OCI-LY7 (cell line): ENCODE data around the gene FMN2. TPM values are rescaled to one million over a fixed set of nuclear protein-coding genes. Genes with fewer than 3 reads are reported as not detected.

Experiments used
- BruUV-seq: library from RNA; stranded (reverse); fragments of 400-500 nt; replicated peaks from 2 replicates; lab custom pipeline; 2021; lab: Mats Ljungman, UMichigan
- CTCF ChIA-PET: fragments of 300-600 bp; sonication (Branson Sonifier 250); formaldehyde crosslinking; loops from one replicate; lab custom pipeline; 2022; ENCODE audit warnings: antibody characterized with exemption; ENCODE audit not compliant: unreplicated experiment; lab: Charles Lee
- POLR2A ChIA-PET: fragments of 300-600 bp; sonication (Branson Sonifier 250); formaldehyde crosslinking; loops from one replicate; lab custom pipeline; 2022; ENCODE audit warnings: antibody characterized with exemption; lab: Charles Lee
- DNase-seq: peaks from one replicate; pipeline ENCODE4 v3.0.0-alpha.2; 2015; ENCODE audit warnings: low spot score
- H2AFZ ChIP-seq: fragments of 200-600 bp; sonication (generic), shearing (Covaris generic); 2 replicates; pipeline ENCODE4 v1.6.1; 2014; ENCODE audit warnings: mild to moderate bottlenecking, antibody characterized with exemption, low read length, moderate library complexity
- H3K27ac ChIP-seq: fragments of 200-600 bp; sonication (generic); 2 replicates; pipeline ENCODE4 v1.5.1; 2014; ENCODE audit warnings: mixed run types, low read depth, mild to moderate bottlenecking, moderate library complexity, low read length, inconsistent platforms; ENCODE audit not compliant: poor library complexity, severe bottlenecking
- H3K36me3 ChIP-seq: fragments of 200-600 bp; sonication (generic); 2 replicates; pipeline ENCODE4 v1.6.1; 2014; ENCODE audit warnings: mild to moderate bottlenecking, antibody characterized with exemption, low read length, moderate library complexity, mixed read lengths; ENCODE audit not compliant: insufficient read depth
- H3K4me1 ChIP-seq: fragments of 200-600 bp; sonication (generic); 2 replicates; pipeline ENCODE4 v1.5.1; 2014; ENCODE audit warnings: mild to moderate bottlenecking, low read length; ENCODE audit not compliant: insufficient read depth, poor library complexity, severe bottlenecking
- H3K4me2 ChIP-seq: fragments of 200-600 bp; sonication (generic); 2 replicates; pipeline ENCODE4 v1.6.1; 2014; ENCODE audit warnings: mild to moderate bottlenecking, low read length
- H3K4me3 ChIP-seq: fragments of 200-600 bp; sonication (generic); 2 replicates; pipeline ENCODE4 v1.5.1; 2014; ENCODE audit warnings: mild to moderate bottlenecking, low read depth, low read length; ENCODE audit not compliant: poor library complexity, severe bottlenecking
- H3K79me2 ChIP-seq: fragments of 200-600 bp; sonication (generic); 2 replicates; pipeline ENCODE4 v1.6.1; 2016; ENCODE audit warnings: low read depth, mild to moderate bottlenecking, low read length, moderate library complexity, mixed read lengths; ENCODE audit not compliant: insufficient read depth
- H3K9me2 ChIP-seq: fragments of 200-600 bp; sonication (generic); 2 replicates; pipeline ENCODE4 v1.6.1; 2016; ENCODE audit warnings: mild to moderate bottlenecking, low read length, mixed read lengths; ENCODE audit not compliant: insufficient read depth
- H3K9me3 ChIP-seq: fragments of 200-600 bp; sonication (generic); 2 replicates; pipeline ENCODE4 v1.6.1; 2014; ENCODE audit warnings: mild to moderate bottlenecking, mixed run types, low read length, mixed read lengths
- H4K20me1 ChIP-seq: fragments of 200-600 bp; sonication (generic); 2 replicates; pipeline ENCODE4 v1.6.1; 2014; ENCODE audit warnings: mild to moderate bottlenecking, antibody characterized with exemption, low read length, moderate library complexity, mixed read lengths; ENCODE audit not compliant: insufficient read depth
- EZH2phosphoT487 ChIP-seq: fragments of 200-600 bp; sonication (generic); IDR thresholded peaks from 2 replicates; pipeline ENCODE4 v1.6.1; 2018; ENCODE audit warnings: low read depth, borderline replicate concordance, mild to moderate bottlenecking, mixed run types, antibody characterized with exemption, low read length, moderate library complexity, mixed read lengths
- intact Hi-C: fragments of 100-400 bp; cut with micrococcal nuclease; formaldehyde crosslinking; loops from one replicate; pipeline ENCODE4 v1.10.0; 2022; ENCODE audit not compliant: unreplicated experiment
- total RNA-seq, 2 experiments: library from RNA; depleted of rRNA in 1 of 2; stranded (reverse); fragments of >200 nt in 1 of 2; shearing (Covaris generic) in 1 of 2; gene quantifications; 2 replicates each; pipeline ENCODE4 v1.2.3, GENCODE V29; 2014 to 2022
- TF ChIP-seq, protein P1 (sequence below): fragments of 200-600 bp; sonication (generic); conservative IDR thresholded peaks from 2 replicates; pipeline ENCODE4 v1.5.1; 2014; ENCODE audit warnings: mild to moderate bottlenecking, antibody characterized with exemption, low read length, moderate library complexity, mixed read lengths

Gene FMN2
- total RNA-seq, 2 experiments from 2014 or later, result not detected

DNA sequence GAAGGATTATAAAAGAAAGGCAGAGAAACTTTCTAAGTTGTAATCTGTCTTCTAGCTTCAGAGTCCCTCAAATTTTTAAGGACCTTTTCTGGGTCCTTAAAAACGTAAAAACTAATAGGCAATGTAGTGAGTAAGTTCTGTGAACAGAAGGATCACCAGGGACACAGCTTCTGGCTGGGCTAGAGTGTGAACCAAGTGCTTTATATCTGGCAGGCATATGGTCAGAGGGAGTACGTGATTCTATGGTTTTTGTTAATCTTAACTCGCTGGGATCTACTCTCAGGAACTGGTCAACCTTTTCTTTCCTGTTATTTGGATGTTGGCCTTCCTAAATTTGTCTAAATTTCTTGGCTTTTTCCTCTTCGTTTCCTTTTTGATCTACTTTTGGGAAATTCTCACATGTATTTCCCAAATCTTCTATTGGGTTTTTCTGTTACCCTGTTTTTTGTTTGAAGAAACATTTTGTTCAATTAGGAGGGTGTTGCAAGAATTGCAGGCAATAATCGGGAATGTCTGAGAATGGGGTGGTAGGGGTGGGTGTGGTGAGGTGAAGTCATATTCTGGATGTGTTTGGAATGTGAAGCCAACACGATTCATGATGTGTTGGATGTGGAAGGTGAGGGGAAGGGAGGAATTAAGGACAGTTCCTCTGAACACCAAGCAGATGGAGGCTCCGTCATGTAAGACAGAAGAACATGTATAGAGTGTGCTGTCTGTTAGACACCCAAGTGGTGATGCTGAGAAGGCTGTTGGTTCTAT, 193.2 kb downstream of the FMN2 start:
- ChIA-PET CTCF (no interaction called here), POLR2A (interaction anchor here (1.2 kb wide), 1 partner anchor 9 kb away, joined by 4 read pairs; no protein-coding TSS in a partner anchor)
- no peaks in the 10 kb centered on the region for H3K9me3 ChIP-seq
- no peak for DNase-seq
- H3K36me3 ChIP-seq, result no peaks in the 10 kb centered on the region
- H3K4me3 ChIP-seq, result no peak overlapping the region
- no TSS peak for BruUV-seq
- H3K9me2 ChIP-seq, result no peaks in the 10 kb centered on the region
- H4K20me1 ChIP-seq, result no peaks in the 10 kb centered on the region
- H3K79me2 ChIP-seq, result no peaks in the 10 kb centered on the region
- H3K4me1 ChIP-seq, result no peaks in the 10 kb centered on the region
- intact Hi-C loops, result no loop called here
- H2AFZ ChIP-seq, result no peak overlapping the region
- H3K4me2 ChIP-seq, result no peak overlapping the region
- TF ChIP-seq EZH2phosphoT487, result no peak
- TF ChIP-seq, protein P1, sequence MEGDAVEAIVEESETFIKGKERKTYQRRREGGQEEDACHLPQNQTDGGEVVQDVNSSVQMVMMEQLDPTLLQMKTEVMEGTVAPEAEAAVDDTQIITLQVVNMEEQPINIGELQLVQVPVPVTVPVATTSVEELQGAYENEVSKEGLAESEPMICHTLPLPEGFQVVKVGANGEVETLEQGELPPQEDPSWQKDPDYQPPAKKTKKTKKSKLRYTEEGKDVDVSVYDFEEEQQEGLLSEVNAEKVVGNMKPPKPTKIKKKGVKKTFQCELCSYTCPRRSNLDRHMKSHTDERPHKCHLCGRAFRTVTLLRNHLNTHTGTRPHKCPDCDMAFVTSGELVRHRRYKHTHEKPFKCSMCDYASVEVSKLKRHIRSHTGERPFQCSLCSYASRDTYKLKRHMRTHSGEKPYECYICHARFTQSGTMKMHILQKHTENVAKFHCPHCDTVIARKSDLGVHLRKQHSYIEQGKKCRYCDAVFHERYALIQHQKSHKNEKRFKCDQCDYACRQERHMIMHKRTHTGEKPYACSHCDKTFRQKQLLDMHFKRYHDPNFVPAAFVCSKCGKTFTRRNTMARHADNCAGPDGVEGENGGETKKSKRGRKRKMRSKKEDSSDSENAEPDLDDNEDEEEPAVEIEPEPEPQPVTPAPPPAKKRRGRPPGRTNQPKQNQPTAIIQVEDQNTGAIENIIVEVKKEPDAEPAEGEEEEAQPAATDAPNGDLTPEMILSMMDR, result no peak
- H3K27ac ChIP-seq, result no peak overlapping the region

DNA sequence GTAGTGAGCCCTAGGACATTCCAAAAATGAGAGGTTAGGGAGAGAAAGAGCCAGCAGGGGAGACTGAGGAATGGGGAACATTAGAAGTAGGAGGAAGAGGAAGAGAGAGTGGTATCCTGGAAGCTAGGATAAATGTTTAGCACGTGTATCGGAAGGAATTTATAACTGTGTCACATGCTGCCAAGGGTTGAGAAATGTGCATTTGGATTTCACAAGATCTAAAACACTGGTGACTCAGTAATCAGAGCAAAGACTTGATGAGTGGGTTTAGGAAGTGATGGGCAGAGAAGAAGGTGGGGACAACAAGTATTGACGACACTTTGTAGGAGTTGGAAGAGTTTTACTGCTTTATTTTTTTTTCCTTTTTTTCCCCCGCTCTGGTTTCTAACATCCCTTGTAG, 193.9 kb downstream of the FMN2 start:
- intact Hi-C loops, result no loop called here
- no TSS peak for BruUV-seq
- no peaks in the 10 kb centered on the region for H3K36me3 ChIP-seq
- H3K27ac ChIP-seq, result no peak overlapping the region
- ChIA-PET CTCF (no interaction called here), POLR2A (no interaction called here)
- no peaks in the 10 kb centered on the region for H3K79me2 ChIP-seq
- TF ChIP-seq EZH2phosphoT487, result no peak
- TF ChIP-seq, protein P1, result no peak
- no peaks in the 10 kb centered on the region for H3K4me1 ChIP-seq
- no peaks in the 10 kb centered on the region for H4K20me1 ChIP-seq
- DNase-seq, result no peak
- no peak overlapping the region for H3K4me2 ChIP-seq
- no peak overlapping the region for H3K4me3 ChIP-seq
- no peak overlapping the region for H2AFZ ChIP-seq
- H3K9me2 ChIP-seq, result no peaks in the 10 kb centered on the region
- no peaks in the 10 kb centered on the region for H3K9me3 ChIP-seq

DNA sequence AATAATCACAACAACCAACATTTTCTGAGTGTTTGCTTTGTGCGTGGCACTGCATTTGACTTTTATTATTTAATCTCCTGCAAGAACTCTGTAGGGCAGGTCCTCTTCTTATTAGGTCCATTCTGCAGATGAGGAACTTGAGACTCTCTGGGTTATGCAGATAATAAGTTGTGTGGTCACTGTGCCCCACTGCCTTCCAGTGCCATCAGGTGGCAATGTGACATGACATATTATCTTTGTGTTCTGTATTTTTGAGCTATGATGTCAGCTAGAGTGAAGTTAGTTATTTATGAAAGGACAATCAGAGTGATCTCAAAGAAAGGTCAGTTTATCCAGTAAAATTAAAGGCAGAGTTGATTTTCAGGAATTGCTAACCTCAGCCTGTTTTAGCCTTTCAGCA, 196.0 kb downstream of the FMN2 start:
- no peaks in the 10 kb centered on the region for H3K9me3 ChIP-seq
- H3K4me2 ChIP-seq, result no peak overlapping the region
- H3K79me2 ChIP-seq, result no peaks in the 10 kb centered on the region
- H3K27ac ChIP-seq, result no peak overlapping the region
- ChIA-PET CTCF (interaction anchor here (0.9 kb wide), 1 partner anchor 12 kb away, joined by 3 read pairs; no protein-coding TSS in a partner anchor), POLR2A (no interaction called here)
- no peak for DNase-seq
- TF ChIP-seq, protein P1, result no peak
- TF ChIP-seq EZH2phosphoT487, result no peak
- H2AFZ ChIP-seq, result no peak overlapping the region
- H3K9me2 ChIP-seq, result no peaks in the 10 kb centered on the region
- BruUV-seq, result no TSS peak
- H3K36me3 ChIP-seq, result no peaks in the 10 kb centered on the region
- intact Hi-C loops, result no loop called here
- H3K4me1 ChIP-seq, result no peaks in the 10 kb centered on the region
- no peaks in the 10 kb centered on the region for H4K20me1 ChIP-seq
- H3K4me3 ChIP-seq, result no peak overlapping the region
